Uterus (tissue), 2 donors: ENCODE measurements around the gene SYNE1.

Experiments
- POLR2A ChIP-seq, 2 donors: fragments of 450-650 bp; IDR thresholded peaks; one replicate each; pipeline ENCODE4 v1.6.1; 2016; ENCODE audit warnings: antibody characterized with exemption in 2 of 2, mild to moderate bottlenecking in 1 of 2, moderate library complexity in 1 of 2
- TF ChIP-seq, protein P1 (sequence below), 4 experiments: fragments of 200-600 bp in 2 of 4; fragments of 450-650 bp in 2 of 4; sonication (generic) in 2 of 4; IDR thresholded peaks; one replicate each; pipeline ENCODE4 v1.5.1; 2016 to 2019; ENCODE audit warnings: antibody characterized with exemption in 4 of 4, mild to moderate bottlenecking in 2 of 4, moderate library complexity in 1 of 4

DNA sequence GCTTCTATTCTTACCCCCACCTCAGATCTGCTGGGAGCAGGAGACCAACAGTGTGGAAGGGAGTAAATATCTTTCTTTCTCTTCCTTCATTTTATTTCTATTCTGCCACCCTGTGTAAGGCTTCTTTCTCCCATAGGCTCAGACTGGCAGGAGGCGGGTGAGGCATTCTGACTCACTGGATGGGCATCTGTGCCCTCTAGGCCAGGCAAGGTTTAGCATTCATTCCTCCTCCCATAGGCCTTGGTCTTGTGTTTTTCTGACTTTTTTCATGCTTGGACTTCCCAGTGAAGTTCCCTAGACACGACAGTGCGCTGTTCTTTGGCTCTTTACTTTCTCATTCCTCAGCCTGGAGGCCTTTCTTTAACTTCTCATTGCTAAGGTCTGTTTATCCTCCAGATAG is 235.2 kb downstream of the SYNE1 start:
- TF ChIP-seq, protein P1, sequence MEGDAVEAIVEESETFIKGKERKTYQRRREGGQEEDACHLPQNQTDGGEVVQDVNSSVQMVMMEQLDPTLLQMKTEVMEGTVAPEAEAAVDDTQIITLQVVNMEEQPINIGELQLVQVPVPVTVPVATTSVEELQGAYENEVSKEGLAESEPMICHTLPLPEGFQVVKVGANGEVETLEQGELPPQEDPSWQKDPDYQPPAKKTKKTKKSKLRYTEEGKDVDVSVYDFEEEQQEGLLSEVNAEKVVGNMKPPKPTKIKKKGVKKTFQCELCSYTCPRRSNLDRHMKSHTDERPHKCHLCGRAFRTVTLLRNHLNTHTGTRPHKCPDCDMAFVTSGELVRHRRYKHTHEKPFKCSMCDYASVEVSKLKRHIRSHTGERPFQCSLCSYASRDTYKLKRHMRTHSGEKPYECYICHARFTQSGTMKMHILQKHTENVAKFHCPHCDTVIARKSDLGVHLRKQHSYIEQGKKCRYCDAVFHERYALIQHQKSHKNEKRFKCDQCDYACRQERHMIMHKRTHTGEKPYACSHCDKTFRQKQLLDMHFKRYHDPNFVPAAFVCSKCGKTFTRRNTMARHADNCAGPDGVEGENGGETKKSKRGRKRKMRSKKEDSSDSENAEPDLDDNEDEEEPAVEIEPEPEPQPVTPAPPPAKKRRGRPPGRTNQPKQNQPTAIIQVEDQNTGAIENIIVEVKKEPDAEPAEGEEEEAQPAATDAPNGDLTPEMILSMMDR (IDR thresholded peaks at IDR 0.05) = no peak
- no peak for TF ChIP-seq POLR2A (IDR thresholded peaks at IDR 0.05)
